Neural progenitor cell (in vitro differentiated cells): ENCODE data around the gene SACM1L. TPM values are rescaled to one million over a fixed set of nuclear protein-coding genes. Genes with fewer than 3 reads are reported as not detected.

Experiments
- DNase-seq: peaks from one replicate; pipeline ENCODE4 v3.0.0-alpha.2; 2016; ENCODE audit warnings: low spot score
- H2AFZ ChIP-seq: fragments of 200-600 bp; sonication (generic); replicated peaks from 2 replicates; pipeline ENCODE4 v1.6.1; 2016; ENCODE audit warnings: antibody characterized with exemption
- H3F3A ChIP-seq: fragments of 200-600 bp; sonication (generic); 2 replicates; pipeline ENCODE4 v1.6.1; 2016; ENCODE audit warnings: antibody characterized with exemption, low read depth
- H3K27ac ChIP-seq: fragments of 200-600 bp; sonication (generic); 2 replicates; pipeline ENCODE4 v1.5.1; 2016; ENCODE audit warnings: mild to moderate bottlenecking
- H3K27me3 ChIP-seq: fragments of 200-600 bp; sonication (generic); 2 replicates; pipeline ENCODE4 v1.6.1; 2016; ENCODE audit warnings: mild to moderate bottlenecking, moderate library complexity
- H3K36me3 ChIP-seq: fragments of 200-600 bp; sonication (generic); 2 replicates; pipeline ENCODE4 v1.5.1; 2016
- H3K4me1 ChIP-seq: fragments of 200-600 bp; sonication (generic); 2 replicates; pipeline ENCODE4 v1.6.1; 2016; ENCODE audit warnings: mixed run types
- H3K4me2 ChIP-seq: fragments of 200-600 bp; sonication (generic); 2 replicates; pipeline ENCODE4 v1.6.1; 2016
- H3K4me3 ChIP-seq: fragments of 200-600 bp; sonication (generic); 2 replicates; pipeline ENCODE4 v1.5.1; 2016
- H3K79me2 ChIP-seq: fragments of 200-600 bp; sonication (generic); 2 replicates; pipeline ENCODE4 v1.6.1; 2016; ENCODE audit warnings: low read depth
- H3K9ac ChIP-seq: fragments of 200-600 bp; sonication (generic); 2 replicates; pipeline ENCODE4 v1.6.1; 2016
- H3K9me3 ChIP-seq: fragments of 200-600 bp; sonication (generic); 2 replicates; pipeline ENCODE4 v1.5.1; 2016; ENCODE audit warnings: low read depth
- H4K20me1 ChIP-seq: fragments of 200-600 bp; sonication (generic); 2 replicates; pipeline ENCODE4 v1.6.1; 2016; ENCODE audit warnings: low read depth
- H3K27ac Mint-ChIP-seq: 3 replicates; pipeline ENCODE4 v1.8.0; 2021; ENCODE audit warnings: mixed read lengths
- H3K27me3 Mint-ChIP-seq: 2 replicates; pipeline ENCODE4 v1.8.0; 2022; ENCODE audit warnings: low read depth, mild to moderate bottlenecking, inconsistent platforms, moderate library complexity, mixed read lengths; ENCODE audit not compliant: insufficient read depth
- H3K36me3 Mint-ChIP-seq: 3 replicates; pipeline ENCODE4 v1.8.0; 2021; ENCODE audit warnings: mixed read lengths
- H3K4me1 Mint-ChIP-seq: 3 replicates; pipeline ENCODE4 v1.8.0; 2021; ENCODE audit warnings: mixed read lengths
- H3K4me3 Mint-ChIP-seq: 3 replicates; pipeline ENCODE4 v1.8.0; 2021; ENCODE audit warnings: mild to moderate bottlenecking, moderate library complexity, mixed read lengths
- H3K9me3 Mint-ChIP-seq: 3 replicates; pipeline ENCODE4 v1.8.0; 2020; ENCODE audit warnings: mixed read lengths
- CTCF ChIP-seq: fragments of 200-600 bp; sonication (generic); IDR thresholded peaks from 2 replicates; pipeline ENCODE4 v1.5.1; 2017; ENCODE audit warnings: antibody characterized with exemption, mild to moderate bottlenecking
- EZH2 ChIP-seq: fragments of 200-600 bp; sonication (generic); IDR thresholded peaks from 2 replicates; pipeline ENCODE4 v1.6.1; 2017; ENCODE audit warnings: antibody characterized with exemption, mild to moderate bottlenecking, moderate library complexity
- EZH2phosphoT487 ChIP-seq: fragments of 200-600 bp; sonication (generic); IDR thresholded peaks from 2 replicates; pipeline ENCODE4 v1.6.1; 2017; ENCODE audit warnings: antibody characterized with exemption
- total RNA-seq: library from RNA; depleted of rRNA; stranded (reverse); fragments of >200 nt; gene quantifications from 2 replicates; pipeline ENCODE4 v1.2.3, GENCODE V29; 2015; ENCODE audit warnings: low replicate concordance

SACM1L gene
- total RNA-seq, 1 donor from 2014 or later, result 61.8 TPM

GRCh38 chr3:45654397-45654944, 34.7 kb upstream of the SACM1L start:
- H3K4me1 ChIP-seq, result no peaks in the 10 kb centered on the region
- TF ChIP-seq EZH2 (no peak), CTCF (no peak), EZH2phosphoT487 (no peak)
- Mint-ChIP-seq H3K4me1 (peaks cover 5% of the 10 kb centered on the region), H3K27me3 (no peaks in the 10 kb centered on the region), H3K27ac (no peak overlapping the region), H3K9me3 (no peaks in the 10 kb centered on the region), H3K36me3 (no peaks in the 10 kb centered on the region), H3K4me3 (no peak overlapping the region)
- H3K79me2 ChIP-seq, result peaks cover 3% of the 10 kb centered on the region
- DNase-seq, result no peak
- H3K9me3 ChIP-seq, result no peaks in the 10 kb centered on the region
- no peaks in the 10 kb centered on the region for H3K36me3 ChIP-seq
- no peaks in the 10 kb centered on the region for H3K27me3 ChIP-seq
- no peak overlapping the region for H2AFZ ChIP-seq
- no peak overlapping the region for H3K9ac ChIP-seq
- H3K4me3 ChIP-seq, result no peak overlapping the region
- no peak overlapping the region for H3K4me2 ChIP-seq
- H3K27ac ChIP-seq, result no peak overlapping the region
- H4K20me1 ChIP-seq, result no peaks in the 10 kb centered on the region
- H3F3A ChIP-seq, result no peaks in the 10 kb centered on the region

- H3K27ac ChIP-seq, result no peak overlapping the region
- no peaks in the 10 kb centered on the region for H3K36me3 ChIP-seq
- TF ChIP-seq EZH2, result no peak
- no peak for TF ChIP-seq CTCF
- TF ChIP-seq EZH2phosphoT487, result no peak
- H3K9me3 ChIP-seq, result no peaks in the 10 kb centered on the region
- H3K4me3 Mint-ChIP-seq, result no peak overlapping the region
- no peaks in the 10 kb centered on the region for H3K9me3 Mint-ChIP-seq
- no peaks in the 10 kb centered on the region for H3K79me2 ChIP-seq
- H3K9ac ChIP-seq, result no peak overlapping the region
- H3K4me3 ChIP-seq, result no peak overlapping the region
- H3K27me3 Mint-ChIP-seq, result no peaks in the 10 kb centered on the region
- no peak overlapping the region for H3K4me2 ChIP-seq
- H4K20me1 ChIP-seq, result no peaks in the 10 kb centered on the region
- no peak overlapping the region for H3K27ac Mint-ChIP-seq
- no peaks in the 10 kb centered on the region for H3K4me1 ChIP-seq
- peaks cover 2% of the 10 kb centered on the region for H3K36me3 Mint-ChIP-seq
- peaks cover 5% of the 10 kb centered on the region for H3K4me1 Mint-ChIP-seq
- H3K27me3 ChIP-seq, result no peaks in the 10 kb centered on the region
- H2AFZ ChIP-seq, result no peak overlapping the region
- DNase-seq, result no peak
- H3F3A ChIP-seq, result no peaks in the 10 kb centered on the region
These were observed 33.3 kb upstream of the SACM1L start for GRCh38 chr3:45655906-45656305.

- Histone ChIP-seq H2AFZ (no peak overlapping the region), H3K36me3 (no peaks in the 10 kb centered on the region), H3K9ac (no peak overlapping the region), H3F3A (no peaks in the 10 kb centered on the region), H3K79me2 (no peaks in the 10 kb centered on the region), H4K20me1 (no peaks in the 10 kb centered on the region), H3K27ac (no peak overlapping the region), H3K4me3 (no peak overlapping the region), H3K27me3 (no peaks in the 10 kb centered on the region), H3K4me2 (no peak overlapping the region), H3K9me3 (no peaks in the 10 kb centered on the region), H3K4me1 (no peaks in the 10 kb centered on the region)
- H3K4me3 Mint-ChIP-seq, result no peak overlapping the region
- peak; percentile 90 for DNase-seq
- no peaks in the 10 kb centered on the region for H3K9me3 Mint-ChIP-seq
- peaks cover 5% of the 10 kb centered on the region for H3K4me1 Mint-ChIP-seq
- no peak for TF ChIP-seq EZH2
- TF ChIP-seq CTCF, result peak; percentile 97
- H3K36me3 Mint-ChIP-seq, result peaks cover 2% of the 10 kb centered on the region
- no peaks in the 10 kb centered on the region for H3K27me3 Mint-ChIP-seq
- H3K27ac Mint-ChIP-seq, result no peak overlapping the region
These were observed 32.4 kb upstream of the SACM1L start for GRCh38 chr3:45656575-45657363.
